Activated CD4-positive, alpha-beta T cell treated with anti-CD3 and anti-CD28 coated beads, Interleukin-2, amount 10 ng/mL, durations not matched to agents 24 days and 14 days (primary cell): ENCODE measurements around the gene PRR20G. TPM values are rescaled to one million over a fixed set of nuclear protein-coding genes. Genes with fewer than 3 reads are reported as not detected.

ENCODE experiments used
- DNase-seq: peaks from one replicate; pipeline ENCODE4 v3.0.0; 2022
- H3K27ac Mint-ChIP-seq: one replicate; pipeline ENCODE4 v1.8.0; 2022; ENCODE audit warnings: mild to moderate bottlenecking, mixed read lengths
- H3K27me3 Mint-ChIP-seq: one replicate; pipeline ENCODE4 v1.8.0; 2022; ENCODE audit warnings: mixed read lengths
- H3K36me3 Mint-ChIP-seq: one replicate; pipeline ENCODE4 v1.8.0; 2022; ENCODE audit warnings: low read depth, mild to moderate bottlenecking, mixed read lengths
- H3K4me1 Mint-ChIP-seq: one replicate; pipeline ENCODE4 v1.8.0; 2021; ENCODE audit warnings: mixed read lengths
- H3K4me3 Mint-ChIP-seq: one replicate; pipeline ENCODE4 v1.8.0; 2022; ENCODE audit warnings: mild to moderate bottlenecking, moderate library complexity, mixed read lengths
- H3K9me3 Mint-ChIP-seq: one replicate; pipeline ENCODE4 v1.8.0; 2021; ENCODE audit warnings: mixed read lengths
- intact Hi-C: fragments of 100-400 bp; cut with micrococcal nuclease; formaldehyde crosslinking; loops from one replicate; pipeline ENCODE4 v1.15.1; 2023
- total RNA-seq: library from RNA; stranded (reverse); gene quantifications from 2 replicates; pipeline ENCODE4 v1.2.3, GENCODE V29; 2022

The PRR20G gene
- total RNA-seq, 1 donor from 2014 or later, result not detected

- Mint-ChIP-seq H3K4me3 (no peak overlapping the region), H3K9me3 (peaks cover 6% of the 10 kb centered on the region), H3K36me3 (no peaks in the 10 kb centered on the region), H3K27me3 (no peaks in the 10 kb centered on the region), H3K4me1 (no peaks in the 10 kb centered on the region), H3K27ac (no peak overlapping the region)
- DNase-seq, result no peak
- intact Hi-C loops, result no loop called here
Observed at GRCh38 chr3:127264794-127265514, 22.9 kb downstream of the PRR20G start.

GRCh38 chr3:127264292-127264691, 23.6 kb downstream of the PRR20G start:
- Mint-ChIP-seq H3K4me3 (no peak overlapping the region), H3K27ac (no peak overlapping the region), H3K27me3 (no peaks in the 10 kb centered on the region), H3K4me1 (no peaks in the 10 kb centered on the region), H3K36me3 (no peaks in the 10 kb centered on the region), H3K9me3 (no peaks in the 10 kb centered on the region)
- intact Hi-C loops, result no loop called here
- DNase-seq, result no peak

- no peaks in the 10 kb centered on the region for H3K36me3 Mint-ChIP-seq
- no peak for DNase-seq
- no peak overlapping the region for H3K4me3 Mint-ChIP-seq
- no peaks in the 10 kb centered on the region for H3K4me1 Mint-ChIP-seq
- H3K9me3 Mint-ChIP-seq, result no peaks in the 10 kb centered on the region
- no peak overlapping the region for H3K27ac Mint-ChIP-seq
- intact Hi-C loops, result no loop called here
- no peaks in the 10 kb centered on the region for H3K27me3 Mint-ChIP-seq
Observed at GRCh38 chr3:127263586-127264231, 24.1 kb downstream of the PRR20G start.

DNA sequence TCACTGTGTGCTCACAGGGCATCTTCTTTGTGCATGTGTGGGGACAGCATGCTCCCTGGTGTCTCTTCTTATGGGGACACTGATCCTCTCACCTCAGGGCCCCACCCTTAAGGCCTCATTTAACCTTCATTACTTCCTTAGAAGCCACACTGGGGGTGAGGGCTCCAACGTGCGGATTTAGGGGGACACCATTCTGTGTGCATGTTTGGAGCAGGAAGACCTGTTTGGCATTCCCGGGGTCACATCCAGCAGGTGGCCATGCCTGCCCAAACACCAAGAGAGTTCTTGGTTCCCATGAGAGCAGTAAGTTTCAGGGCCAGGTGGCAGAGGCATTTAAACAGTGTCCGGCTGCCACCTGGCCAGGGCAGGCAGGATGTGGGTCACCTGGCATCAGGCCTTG, 24.8 kb downstream of the PRR20G start:
- H3K9me3 Mint-ChIP-seq, result no peaks in the 10 kb centered on the region
- no peaks in the 10 kb centered on the region for H3K4me1 Mint-ChIP-seq
- no peak overlapping the region for H3K4me3 Mint-ChIP-seq
- intact Hi-C loops, result no loop called here
- H3K27ac Mint-ChIP-seq, result no peak overlapping the region
- H3K27me3 Mint-ChIP-seq, result no peaks in the 10 kb centered on the region
- no peaks in the 10 kb centered on the region for H3K36me3 Mint-ChIP-seq
- DNase-seq, result no peak

DNA sequence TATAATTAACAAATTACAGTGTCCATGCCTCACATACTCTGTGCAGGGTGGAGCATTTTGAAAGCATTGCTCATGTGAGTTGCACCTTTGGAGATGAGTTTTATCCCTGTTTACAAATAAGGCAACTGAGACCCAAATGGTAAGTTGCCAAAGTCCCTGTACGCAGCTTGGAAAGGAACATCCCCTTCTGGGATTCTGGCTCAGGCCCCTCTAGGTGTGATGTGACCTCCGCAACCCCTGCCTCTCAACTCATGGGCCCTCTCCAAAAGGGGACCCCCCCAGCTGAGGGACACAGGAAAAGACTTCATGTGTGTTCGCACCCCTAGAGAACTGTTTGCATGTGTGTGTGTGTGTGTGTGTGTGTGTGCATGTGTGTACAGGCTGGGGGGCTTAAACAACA, 25.3 kb downstream of the PRR20G start:
- Mint-ChIP-seq H3K4me1 (no peaks in the 10 kb centered on the region), H3K27ac (no peak overlapping the region), H3K4me3 (no peak overlapping the region), H3K36me3 (no peaks in the 10 kb centered on the region), H3K9me3 (no peaks in the 10 kb centered on the region), H3K27me3 (no peaks in the 10 kb centered on the region)
- peak; percentile 50 for DNase-seq
- intact Hi-C loops, result no loop called here

GRCh38 chr3:127261925-127262324, 25.9 kb downstream of the PRR20G start:
- H3K4me3 Mint-ChIP-seq, result no peak overlapping the region
- H3K27me3 Mint-ChIP-seq, result no peaks in the 10 kb centered on the region
- H3K4me1 Mint-ChIP-seq, result no peaks in the 10 kb centered on the region
- no peak overlapping the region for H3K27ac Mint-ChIP-seq
- no peaks in the 10 kb centered on the region for H3K36me3 Mint-ChIP-seq
- no peaks in the 10 kb centered on the region for H3K9me3 Mint-ChIP-seq
- DNase-seq, result no peak
- intact Hi-C loops, result no loop called here

DNA sequence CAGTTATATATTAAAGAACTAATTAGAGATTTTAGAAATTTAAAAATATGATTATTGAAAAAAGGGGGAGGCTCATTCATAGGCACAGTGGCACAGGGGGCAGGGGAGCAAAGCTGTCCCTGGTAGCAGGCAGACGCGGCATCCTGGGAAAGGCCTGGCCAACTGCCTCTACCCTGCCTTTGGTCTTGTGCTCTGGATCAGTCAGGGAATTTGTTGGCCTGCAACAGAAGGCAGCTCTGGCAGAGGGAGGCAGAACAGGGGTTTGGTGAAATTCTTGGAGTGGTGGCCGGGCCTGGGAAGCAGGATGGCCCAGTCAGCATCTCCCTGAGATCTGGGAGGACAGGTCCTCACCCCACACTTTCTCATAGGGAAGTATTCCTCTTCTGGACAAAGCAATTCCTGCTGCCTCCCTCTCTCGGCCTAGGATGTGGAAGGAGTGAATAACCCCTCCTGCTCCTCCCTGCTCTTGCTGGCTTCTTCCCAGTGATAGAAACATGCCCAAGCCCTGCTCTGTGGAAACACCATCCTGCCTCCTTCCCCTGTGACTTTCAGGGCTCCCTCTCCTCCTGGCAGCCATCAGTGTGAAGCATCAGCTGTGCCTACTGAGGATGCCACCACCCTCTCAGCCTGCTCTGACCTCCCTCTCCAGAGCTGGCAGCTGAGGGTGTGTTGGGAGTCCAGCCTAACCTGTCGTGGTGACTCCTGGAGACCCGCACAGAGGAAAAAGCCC, 26.9 kb downstream of the PRR20G start:
- no peaks in the 10 kb centered on the region for H3K4me1 Mint-ChIP-seq
- no peak overlapping the region for H3K4me3 Mint-ChIP-seq
- DNase-seq, result no peak
- H3K27ac Mint-ChIP-seq, result no peak overlapping the region
- intact Hi-C loops, result no loop called here
- no peaks in the 10 kb centered on the region for H3K9me3 Mint-ChIP-seq
- H3K36me3 Mint-ChIP-seq, result no peaks in the 10 kb centered on the region
- H3K27me3 Mint-ChIP-seq, result no peaks in the 10 kb centered on the region

DNA sequence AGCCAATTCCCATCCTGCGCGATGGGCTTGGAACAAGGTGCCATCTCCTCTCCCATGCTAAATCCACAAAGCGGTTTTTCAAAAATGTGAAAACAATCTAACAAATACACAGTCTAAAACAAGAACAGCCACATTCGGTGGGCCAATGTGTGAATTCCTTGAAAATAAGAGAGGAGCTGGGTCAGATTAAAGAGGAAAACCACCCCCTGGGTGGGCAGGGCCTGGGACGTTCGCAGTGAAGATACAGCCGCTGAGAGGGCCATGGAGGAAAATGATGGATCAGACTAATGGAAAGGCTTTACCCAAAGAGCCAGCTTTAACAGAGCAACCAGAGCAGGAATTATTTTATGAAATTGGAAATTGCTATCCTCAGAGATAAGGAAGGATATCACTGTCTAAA, 27.4 kb downstream of the PRR20G start:
- no peaks in the 10 kb centered on the region for H3K9me3 Mint-ChIP-seq
- no peaks in the 10 kb centered on the region for H3K4me1 Mint-ChIP-seq
- no peak for DNase-seq
- H3K27ac Mint-ChIP-seq, result no peak overlapping the region
- intact Hi-C loops, result no loop called here
- no peak overlapping the region for H3K4me3 Mint-ChIP-seq
- no peaks in the 10 kb centered on the region for H3K36me3 Mint-ChIP-seq
- H3K27me3 Mint-ChIP-seq, result no peaks in the 10 kb centered on the region

DNA sequence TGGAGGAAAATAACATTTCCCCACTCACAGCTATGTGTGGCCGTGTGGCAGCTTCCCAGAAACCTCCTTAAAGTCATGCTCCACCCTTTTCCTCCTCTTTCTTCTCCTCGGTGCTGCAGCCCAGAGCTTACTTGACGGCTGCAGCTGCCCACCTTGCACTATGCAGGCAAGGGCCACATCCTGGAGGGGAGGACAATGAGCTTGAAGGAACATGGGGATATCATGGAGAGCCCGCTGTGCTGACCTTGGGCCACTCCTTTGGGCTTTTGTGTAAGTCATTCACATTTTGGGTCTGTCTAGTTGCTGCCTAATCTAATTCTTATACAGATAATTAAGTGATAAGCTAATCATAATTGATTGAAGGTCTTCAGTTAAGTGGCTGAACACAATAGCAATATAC, 28.0 kb downstream of the PRR20G start:
- intact Hi-C loops, result no loop called here
- H3K27ac Mint-ChIP-seq, result no peak overlapping the region
- no peak overlapping the region for H3K4me3 Mint-ChIP-seq
- H3K36me3 Mint-ChIP-seq, result no peaks in the 10 kb centered on the region
- no peak for DNase-seq
- H3K4me1 Mint-ChIP-seq, result no peaks in the 10 kb centered on the region
- no peaks in the 10 kb centered on the region for H3K27me3 Mint-ChIP-seq
- no peaks in the 10 kb centered on the region for H3K9me3 Mint-ChIP-seq

GRCh38 chr3:127258733-127259132, 29.1 kb downstream of the PRR20G start:
- H3K27me3 Mint-ChIP-seq, result no peaks in the 10 kb centered on the region
- H3K9me3 Mint-ChIP-seq, result no peaks in the 10 kb centered on the region
- no peak for DNase-seq
- intact Hi-C loops, result no loop called here
- H3K4me3 Mint-ChIP-seq, result no peak overlapping the region
- no peak overlapping the region for H3K27ac Mint-ChIP-seq
- H3K36me3 Mint-ChIP-seq, result no peaks in the 10 kb centered on the region
- no peaks in the 10 kb centered on the region for H3K4me1 Mint-ChIP-seq

DNA sequence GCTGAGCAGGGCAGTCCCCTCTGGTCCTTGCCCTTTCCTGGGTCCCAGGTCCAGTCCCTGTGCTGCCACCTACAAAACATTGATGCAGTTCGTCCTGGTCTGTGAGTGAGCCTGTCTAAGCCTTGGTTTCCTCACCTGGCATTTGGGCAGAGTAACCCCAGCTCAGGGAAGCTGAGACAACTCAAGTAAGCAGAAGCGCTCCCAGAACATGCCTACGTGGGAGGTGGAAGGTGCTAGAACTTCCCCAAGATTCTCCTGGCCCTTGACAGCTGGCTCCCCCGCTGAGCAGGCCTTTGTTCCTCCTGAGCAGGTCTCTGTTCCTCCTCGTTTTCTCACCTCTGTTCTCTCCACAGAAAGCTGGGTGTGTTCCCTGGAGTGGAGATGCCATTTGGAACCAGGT, 30.5 kb downstream of the PRR20G start:
- intact Hi-C loops, result no loop called here
- Mint-ChIP-seq H3K4me1 (no peaks in the 10 kb centered on the region), H3K27me3 (no peaks in the 10 kb centered on the region), H3K9me3 (no peaks in the 10 kb centered on the region), H3K36me3 (no peaks in the 10 kb centered on the region), H3K27ac (no peak overlapping the region), H3K4me3 (no peak overlapping the region)
- DNase-seq, result no peak

- DNase-seq, result no peak
- Mint-ChIP-seq H3K4me1 (no peaks in the 10 kb centered on the region), H3K27ac (no peak overlapping the region), H3K9me3 (peaks cover 1% of the 10 kb centered on the region), H3K4me3 (no peak overlapping the region), H3K27me3 (no peaks in the 10 kb centered on the region), H3K36me3 (no peaks in the 10 kb centered on the region)
- intact Hi-C loops, result no loop called here
Observed at GRCh38 chr3:127256733-127257271, 31.0 kb downstream of the PRR20G start.

GRCh38 chr3:127256138-127256537, 31.7 kb downstream of the PRR20G start:
- Mint-ChIP-seq H3K27ac (no peak overlapping the region), H3K4me1 (no peaks in the 10 kb centered on the region), H3K9me3 (peaks cover 6% of the 10 kb centered on the region), H3K4me3 (no peak overlapping the region), H3K36me3 (no peaks in the 10 kb centered on the region), H3K27me3 (no peaks in the 10 kb centered on the region)
- intact Hi-C loops, result no loop called here
- DNase-seq, result no peak

DNA sequence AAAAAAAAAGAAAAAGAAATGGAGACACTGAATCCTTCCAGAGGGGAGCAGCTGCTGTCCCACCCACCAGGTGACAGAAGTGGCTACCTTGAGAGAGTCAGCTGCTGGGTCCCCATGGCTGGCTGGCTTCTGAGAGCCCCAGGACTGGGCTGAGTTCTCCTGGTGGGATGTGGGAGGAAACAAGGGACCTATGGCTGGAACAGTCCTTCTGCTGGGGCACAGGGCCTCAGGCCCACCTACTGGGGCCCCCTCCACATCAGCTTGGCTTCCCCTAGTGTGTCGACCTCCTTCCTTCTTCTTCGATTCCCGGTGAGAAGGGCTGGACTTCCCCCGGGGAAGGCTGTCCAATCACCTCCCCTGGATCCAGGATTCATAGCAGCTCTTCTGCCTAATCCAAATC, 32.3 kb downstream of the PRR20G start:
- Mint-ChIP-seq H3K36me3 (no peaks in the 10 kb centered on the region), H3K9me3 (peaks cover 6% of the 10 kb centered on the region), H3K27me3 (no peaks in the 10 kb centered on the region), H3K27ac (no peak overlapping the region), H3K4me3 (no peak overlapping the region), H3K4me1 (no peaks in the 10 kb centered on the region)
- no peak for DNase-seq
- intact Hi-C loops, result no loop called here
